Lung (tissue), 12 donors: ENCODE measurements around the gene MTF2. TPM values are rescaled to one million over a fixed set of nuclear protein-coding genes. Genes with fewer than 3 reads are reported as not detected.

Source experiments
- ATAC-seq: fragments of 200-7000 bp; cut with Tn5 transposase; one replicate; pipeline ENCODE4 v1.9.1; 2020; ENCODE audit warnings: moderate number of reproducible peaks; ENCODE audit not compliant: insufficient read depth, low FRiP score
- DNase-seq, 3 donors: peaks; one replicate each; pipeline ENCODE4 v3.0.0-alpha.2; 2013 to 2017
- H3K27ac ChIP-seq, 2 donors: one replicate each; pipeline ENCODE4 v1.5.1; 2013; ENCODE audit warnings: mild to moderate bottlenecking in 2 of 2, moderate library complexity in 2 of 2, control low read depth in 1 of 2, inconsistent platforms in 1 of 2, low read depth in 1 of 2, low read length in 1 of 2
- H3K27me3 ChIP-seq, 3 donors: one replicate each; pipeline ENCODE4 v1.5.1; 2013; ENCODE audit warnings: low read length in 2 of 3; ENCODE audit not compliant: control insufficient read depth in 3 of 3, insufficient read depth in 3 of 3
- H3K36me3 ChIP-seq, 4 donors: one replicate each; pipeline ENCODE4 v1.5.1; 2013; ENCODE audit warnings: low read length in 4 of 4, mild to moderate bottlenecking in 1 of 4, moderate library complexity in 1 of 4; ENCODE audit not compliant: control insufficient read depth in 4 of 4, insufficient read depth in 4 of 4
- H3K4me1 ChIP-seq, 5 donors: one replicate each; pipeline ENCODE4 v1.5.1; 2013; ENCODE audit warnings: low read length in 5 of 5, mild to moderate bottlenecking in 2 of 5, moderate library complexity in 1 of 5; ENCODE audit not compliant: control insufficient read depth in 5 of 5, insufficient read depth in 5 of 5
- H3K4me3 ChIP-seq: one replicate; pipeline ENCODE4 v1.5.1; 2013; ENCODE audit warnings: mild to moderate bottlenecking, control low read depth, moderate library complexity
- H3K9ac ChIP-seq, 2 donors: one replicate each; pipeline ENCODE4 v1.5.1; 2013; ENCODE audit warnings: low read length in 2 of 2, control low read depth in 1 of 2; ENCODE audit not compliant: insufficient read depth in 1 of 2
- H3K9me3 ChIP-seq, 4 donors: one replicate each; pipeline ENCODE4 v1.5.1; 2013; ENCODE audit warnings: low read length in 3 of 4, mild to moderate bottlenecking in 1 of 4, moderate library complexity in 1 of 4; ENCODE audit not compliant: control insufficient read depth in 4 of 4, insufficient read depth in 3 of 4
- WGBS, 2 donors: extraction: QIAGEN DNeasy Blood & Tissue Kit; methylation state at CpG; one replicate each; pipeline ENCODE4 v1.1.7; 2013; 5-methylcytosine and 5-hydroxymethylcytosine counted together
- polyA plus RNA-seq, 2 donors: library from polyadenylated mRNA; stranded (reverse); fragments of 200-250 nt; gene quantifications; one replicate each; pipeline ENCODE4 v1.2.1, GENCODE V29; 2013
- total RNA-seq, 2 donors: library from RNA; depleted of rRNA in 1 of 2; stranded (reverse); fragments of >200 nt in 1 of 2; gene quantifications; one replicate each; pipeline ENCODE4 v1.2.1, GENCODE V29; 2014 to 2021
- TF ChIP-seq, protein P1 (sequence below): IDR thresholded peaks from 2 replicates; pipeline ENCODE4 v1.5.1; 2012; ENCODE audit warnings: mild to moderate bottlenecking; ENCODE audit errors: control extremely low read depth, extremely low read depth
- donor health status: control.
- donor health status: control.
- donor health status: Bipolar disorder and iron deficiency.
- donor health status: healthy.
- donor health status: DM: yes; HTN: yes; CAD: no.

MTF2 gene
- total and polyA plus RNA-seq, 4 donors = 8.8 to 78.7 (median 17.3) TPM

- no peaks in the 10 kb centered on the region for H3K9me3 ChIP-seq
- 52 to 63% methylated on average over 1 of the region's 1 CpG for WGBS, 2 donors
- H3K36me3 ChIP-seq = peaks cover 0 to 2% (median under 1%) of the 10 kb centered on the region in 4 donors
- H3K4me3 ChIP-seq = no peak overlapping the region
- no peak overlapping the region for H3K27ac ChIP-seq
- DNase-seq (no peak), ATAC-seq (no peak)
- peaks cover 0 to 1% (median 0%) of the 10 kb centered on the region in 5 donors for H3K4me1 ChIP-seq
- no peaks in the 10 kb centered on the region for H3K27me3 ChIP-seq
- TF ChIP-seq, protein P1, sequence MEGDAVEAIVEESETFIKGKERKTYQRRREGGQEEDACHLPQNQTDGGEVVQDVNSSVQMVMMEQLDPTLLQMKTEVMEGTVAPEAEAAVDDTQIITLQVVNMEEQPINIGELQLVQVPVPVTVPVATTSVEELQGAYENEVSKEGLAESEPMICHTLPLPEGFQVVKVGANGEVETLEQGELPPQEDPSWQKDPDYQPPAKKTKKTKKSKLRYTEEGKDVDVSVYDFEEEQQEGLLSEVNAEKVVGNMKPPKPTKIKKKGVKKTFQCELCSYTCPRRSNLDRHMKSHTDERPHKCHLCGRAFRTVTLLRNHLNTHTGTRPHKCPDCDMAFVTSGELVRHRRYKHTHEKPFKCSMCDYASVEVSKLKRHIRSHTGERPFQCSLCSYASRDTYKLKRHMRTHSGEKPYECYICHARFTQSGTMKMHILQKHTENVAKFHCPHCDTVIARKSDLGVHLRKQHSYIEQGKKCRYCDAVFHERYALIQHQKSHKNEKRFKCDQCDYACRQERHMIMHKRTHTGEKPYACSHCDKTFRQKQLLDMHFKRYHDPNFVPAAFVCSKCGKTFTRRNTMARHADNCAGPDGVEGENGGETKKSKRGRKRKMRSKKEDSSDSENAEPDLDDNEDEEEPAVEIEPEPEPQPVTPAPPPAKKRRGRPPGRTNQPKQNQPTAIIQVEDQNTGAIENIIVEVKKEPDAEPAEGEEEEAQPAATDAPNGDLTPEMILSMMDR = no peak
- H3K9ac ChIP-seq = no peak overlapping the region
Measured at GRCh38 chr1:93186667-93187066, 107.6 kb downstream of the MTF2 start.

Other genes with a start within 250 kb of the MTF2 start
- gene RPL5, start 247.2 kb upstream of the MTF2 start, total RNA-seq = 1,000 to 10,000 TPM in 1 of 2 donors, 100 to 1,000 TPM in 1; 669 to 1,661 TPM
- 1,000 to 10,000 TPM; 1,047 to 2,312 TPM for gene RPL5, start 247.2 kb upstream of the MTF2 start, polyA plus RNA-seq
- 1 to 10 TPM; 5.9 to 8.0 TPM for gene DIPK1A, start 117.8 kb upstream of the MTF2 start, total RNA-seq
- 1 to 10 TPM; 2.3 TPM for gene DIPK1A, start 117.8 kb upstream of the MTF2 start, polyA plus RNA-seq
- gene TMED5, start 101.1 kb downstream of the MTF2 start, total RNA-seq = 100 to 1,000 TPM in 1 of 2 donors, 10 to 100 TPM in 1; 62.7 to 132 TPM
- gene TMED5, start 101.1 kb downstream of the MTF2 start, polyA plus RNA-seq = 10 to 100 TPM; 15.1 to 50.2 TPM
- gene CCDC18, start 101.4 kb downstream of the MTF2 start, total RNA-seq = 10 to 100 TPM in 1 of 2 donors, 1 to 10 TPM in 1; 4.2 to 10.8 TPM
- gene CCDC18, start 101.4 kb downstream of the MTF2 start, polyA plus RNA-seq = 1 to 10 TPM; 2.0 to 5.6 TPM